Measurements from ENCODE around the gene DYNC1H1. TPM values are rescaled to one million over a fixed set of nuclear protein-coding genes. Genes with fewer than 3 reads are reported as not detected.

Gene DYNC1H1
- total and polyA plus RNA-seq, 2 experiments from 2014 or later = 141 to 405 TPM

DNA sequence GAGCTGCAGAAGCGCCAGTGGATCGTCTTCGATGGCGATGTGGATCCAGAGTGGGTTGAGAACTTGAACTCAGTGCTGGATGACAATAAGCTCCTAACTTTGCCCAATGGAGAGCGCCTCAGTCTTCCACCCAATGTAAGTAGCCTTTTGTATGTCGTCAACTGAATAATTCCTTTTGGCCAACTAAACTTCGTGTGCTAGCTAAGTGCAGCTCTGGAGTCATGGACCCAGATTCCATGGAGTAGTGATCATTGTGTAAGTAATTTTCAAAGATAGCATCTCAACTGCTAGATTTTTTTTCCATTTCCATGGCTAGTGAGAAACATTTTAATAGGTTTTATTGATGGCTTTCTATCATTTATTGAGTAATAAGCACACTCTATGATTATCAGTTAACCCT lies 48.0 kb downstream of the DYNC1H1 start:
- WGBS (ENCODE audit: low lambda C conversion rate, missing lambda C conversion rate) = 95% methylated on average over 7 of the region's 7 CpGs
- H4K20me1 ChIP-seq (ENCODE audit: insufficient read depth, poor library complexity, severe bottlenecking) = no peaks in the 10 kb centered on the region
- TF ChIP-seq EZH2phosphoT487 (IDR thresholded peaks at IDR 0.05; ENCODE audit: low read depth, severe bottlenecking, unreplicated experiment) (no peak), EZH2 (IDR thresholded peaks at IDR 0.05; ENCODE audit: borderline replicate concordance) (no peak)
- TF ChIP-seq, protein P1, sequence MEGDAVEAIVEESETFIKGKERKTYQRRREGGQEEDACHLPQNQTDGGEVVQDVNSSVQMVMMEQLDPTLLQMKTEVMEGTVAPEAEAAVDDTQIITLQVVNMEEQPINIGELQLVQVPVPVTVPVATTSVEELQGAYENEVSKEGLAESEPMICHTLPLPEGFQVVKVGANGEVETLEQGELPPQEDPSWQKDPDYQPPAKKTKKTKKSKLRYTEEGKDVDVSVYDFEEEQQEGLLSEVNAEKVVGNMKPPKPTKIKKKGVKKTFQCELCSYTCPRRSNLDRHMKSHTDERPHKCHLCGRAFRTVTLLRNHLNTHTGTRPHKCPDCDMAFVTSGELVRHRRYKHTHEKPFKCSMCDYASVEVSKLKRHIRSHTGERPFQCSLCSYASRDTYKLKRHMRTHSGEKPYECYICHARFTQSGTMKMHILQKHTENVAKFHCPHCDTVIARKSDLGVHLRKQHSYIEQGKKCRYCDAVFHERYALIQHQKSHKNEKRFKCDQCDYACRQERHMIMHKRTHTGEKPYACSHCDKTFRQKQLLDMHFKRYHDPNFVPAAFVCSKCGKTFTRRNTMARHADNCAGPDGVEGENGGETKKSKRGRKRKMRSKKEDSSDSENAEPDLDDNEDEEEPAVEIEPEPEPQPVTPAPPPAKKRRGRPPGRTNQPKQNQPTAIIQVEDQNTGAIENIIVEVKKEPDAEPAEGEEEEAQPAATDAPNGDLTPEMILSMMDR (IDR thresholded peaks at IDR 0.05; ENCODE audit: poor library complexity) = no peak
- H3K79me2 ChIP-seq = no peaks in the 10 kb centered on the region
- H3K9me3 ChIP-seq (ENCODE audit: low read depth) = no peaks in the 10 kb centered on the region
- no peak overlapping the region for H3K4me3 ChIP-seq
- H3K36me3 ChIP-seq (replicated peaks; ENCODE audit: insufficient read depth, low read depth) = no peaks in the 10 kb centered on the region
- no peak overlapping the region for H3K4me2 ChIP-seq
- no peaks in the 10 kb centered on the region for H3K4me1 ChIP-seq (ENCODE audit: insufficient read depth)
- no peaks in the 10 kb centered on the region for H3K27me3 ChIP-seq
- no peak overlapping the region for H2AFZ ChIP-seq
- no peak overlapping the region for H3K27ac ChIP-seq
- no peak for DNase-seq (ENCODE audit: low spot score)
- H3K9me2 ChIP-seq (replicated peaks; ENCODE audit: insufficient read depth) = no peaks in the 10 kb centered on the region

DNA sequence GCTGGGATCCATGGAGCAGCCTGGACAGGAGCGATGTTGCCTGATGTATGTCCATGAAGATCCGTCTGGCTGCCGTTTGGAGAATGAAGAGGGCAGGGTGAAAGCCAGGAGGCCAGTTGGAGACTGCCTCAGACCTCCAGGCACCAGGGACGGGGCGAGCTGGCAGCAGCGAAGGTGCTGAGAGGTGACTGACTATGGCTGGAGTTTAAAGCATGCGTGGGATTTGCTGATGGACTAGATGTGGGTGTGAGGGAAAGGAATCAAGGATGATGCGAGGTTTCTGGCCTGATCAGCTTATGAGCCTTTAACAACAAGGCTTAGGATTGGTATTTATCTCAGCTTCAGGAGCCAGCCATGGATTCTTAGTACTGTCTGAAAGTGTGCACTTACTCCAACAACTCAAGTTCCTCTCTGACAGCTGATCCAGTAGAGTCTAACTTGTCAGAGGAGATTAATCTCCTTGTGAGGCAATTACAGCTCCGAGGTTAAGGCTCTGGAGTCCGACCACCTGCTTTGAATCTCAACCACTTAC lies 49.4 kb downstream of the DYNC1H1 start:
- Histone ChIP-seq H3K9me3 (ENCODE audit: low read depth) (no peaks in the 10 kb centered on the region), H3K9me2 (replicated peaks; ENCODE audit: insufficient read depth) (no peaks in the 10 kb centered on the region), H3K4me1 (ENCODE audit: insufficient read depth) (no peaks in the 10 kb centered on the region), H3K27ac (no peak overlapping the region), H3K4me2 (no peak overlapping the region), H3K4me3 (no peak overlapping the region), H3K36me3 (replicated peaks; ENCODE audit: insufficient read depth, low read depth) (no peaks in the 10 kb centered on the region), H2AFZ (no peak overlapping the region), H3K27me3 (no peaks in the 10 kb centered on the region), H3K79me2 (no peaks in the 10 kb centered on the region), H4K20me1 (ENCODE audit: insufficient read depth, poor library complexity, severe bottlenecking) (no peaks in the 10 kb centered on the region)
- TF ChIP-seq EZH2 (IDR thresholded peaks at IDR 0.05; ENCODE audit: borderline replicate concordance) (no peak), EZH2phosphoT487 (IDR thresholded peaks at IDR 0.05; ENCODE audit: low read depth, severe bottlenecking, unreplicated experiment) (no peak)
- TF ChIP-seq, protein P1 (IDR thresholded peaks at IDR 0.05; ENCODE audit: poor library complexity) = no peak
- WGBS (ENCODE audit: low lambda C conversion rate, missing lambda C conversion rate) = 97% methylated on average over 10 of the region's 10 CpGs
- no peak for DNase-seq (ENCODE audit: low spot score)

DNA sequence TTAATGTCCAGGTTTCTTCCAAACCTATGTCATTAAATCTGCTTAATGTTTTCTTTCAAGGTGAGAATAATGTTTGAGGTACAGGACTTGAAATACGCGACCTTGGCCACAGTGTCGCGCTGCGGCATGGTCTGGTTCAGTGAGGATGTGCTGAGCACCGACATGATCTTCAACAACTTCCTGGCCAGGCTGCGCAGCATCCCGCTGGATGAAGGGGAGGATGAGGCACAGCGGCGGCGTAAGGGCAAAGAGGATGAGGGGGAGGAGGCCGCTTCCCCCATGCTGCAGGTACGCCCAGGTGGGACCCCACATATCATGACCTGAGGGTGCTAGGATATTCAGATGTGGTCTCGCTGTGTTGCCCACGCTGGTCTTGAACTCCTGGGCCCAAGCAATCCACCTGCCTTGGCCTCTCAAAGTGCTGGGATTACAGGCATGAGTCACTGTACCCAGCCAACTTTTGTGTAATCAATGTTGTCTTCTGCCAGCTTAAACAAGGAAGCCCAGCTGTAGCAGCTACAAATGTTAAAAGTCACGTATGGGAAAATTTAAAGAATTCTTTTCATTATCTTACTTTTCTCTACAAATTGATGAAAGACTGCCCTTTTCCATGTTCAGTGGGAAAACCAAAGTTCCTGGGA lies 50.8 kb downstream of the DYNC1H1 start:
- no peak for TF ChIP-seq EZH2 (IDR thresholded peaks at IDR 0.05; ENCODE audit: borderline replicate concordance)
- no peak for TF ChIP-seq EZH2phosphoT487 (IDR thresholded peaks at IDR 0.05; ENCODE audit: low read depth, severe bottlenecking, unreplicated experiment)
- TF ChIP-seq, protein P1 (IDR thresholded peaks at IDR 0.05; ENCODE audit: poor library complexity) = no peak
- DNase-seq (ENCODE audit: low spot score) = no peak
- Histone ChIP-seq H2AFZ (no peak overlapping the region), H4K20me1 (ENCODE audit: insufficient read depth, poor library complexity, severe bottlenecking) (no peaks in the 10 kb centered on the region), H3K4me2 (no peak overlapping the region), H3K79me2 (no peaks in the 10 kb centered on the region), H3K27ac (no peak overlapping the region), H3K36me3 (replicated peaks; ENCODE audit: insufficient read depth, low read depth) (no peaks in the 10 kb centered on the region), H3K9me3 (ENCODE audit: low read depth) (no peaks in the 10 kb centered on the region), H3K9me2 (replicated peaks; ENCODE audit: insufficient read depth) (no peaks in the 10 kb centered on the region), H3K4me1 (ENCODE audit: insufficient read depth) (no peaks in the 10 kb centered on the region), H3K27me3 (no peaks in the 10 kb centered on the region), H3K4me3 (no peak overlapping the region)
- WGBS (ENCODE audit: low lambda C conversion rate, missing lambda C conversion rate) = 97% methylated on average over 16 of the region's 16 CpGs

Measured in hepatocyte (in vitro differentiated cells).